OCI-LY1 (cell line): Measurements from ENCODE around the gene RNASE4.

ENCODE experiments used
- H2AFZ ChIP-seq: fragments of 200-600 bp; sonication (generic), shearing (Covaris generic); 2 replicates; pipeline ENCODE4 v1.6.0; 2014; ENCODE audit warnings: antibody characterized with exemption, mild to moderate bottlenecking, low read length
- H3F3A ChIP-seq: fragments of 200-600 bp; sonication (generic), shearing (Covaris generic); 2 replicates; pipeline ENCODE4 v1.6.0; 2014; ENCODE audit warnings: mild to moderate bottlenecking, antibody characterized with exemption, low read length, moderate library complexity; ENCODE audit not compliant: insufficient read depth
- H3K27ac ChIP-seq: fragments of 200-600 bp; sonication (generic); 2 replicates; pipeline ENCODE4 v1.5.1; 2014; ENCODE audit warnings: low read length, mixed run types, mild to moderate bottlenecking, low read depth; ENCODE audit not compliant: poor library complexity, severe bottlenecking
- H3K27me3 ChIP-seq: fragments of 200-600 bp; sonication (generic); 2 replicates; pipeline ENCODE4 v1.6.0; 2014; ENCODE audit warnings: antibody characterized with exemption, mild to moderate bottlenecking, low read length, moderate library complexity; ENCODE audit not compliant: insufficient read depth
- H3K36me3 ChIP-seq: fragments of 200-600 bp; sonication (generic); 2 replicates; pipeline ENCODE4 v1.6.1; 2014; ENCODE audit warnings: mild to moderate bottlenecking, antibody characterized with exemption, low read length, moderate library complexity, mixed read lengths; ENCODE audit not compliant: insufficient read depth
- H3K4me1 ChIP-seq: fragments of 200-600 bp; sonication (generic); 2 replicates; pipeline ENCODE4 v1.5.1; 2014; ENCODE audit warnings: mild to moderate bottlenecking, low read length, moderate library complexity; ENCODE audit not compliant: insufficient read depth, severe bottlenecking
- H3K4me2 ChIP-seq: fragments of 200-600 bp; sonication (generic), shearing (Covaris generic); 2 replicates; pipeline ENCODE4 v1.6.1; 2014; ENCODE audit warnings: low read length
- H3K4me3 ChIP-seq: fragments of 200-600 bp; sonication (generic); 2 replicates; pipeline ENCODE4 v1.5.1; 2014; ENCODE audit warnings: low read length, low read depth, mild to moderate bottlenecking, mixed read lengths; ENCODE audit not compliant: poor library complexity, severe bottlenecking
- H3K79me2 ChIP-seq: fragments of 200-600 bp; shearing (Covaris generic); 2 replicates; pipeline ENCODE4 v1.6.1; 2016; ENCODE audit warnings: mixed run types, low read length, mixed read lengths; ENCODE audit not compliant: insufficient read depth
- H3K9ac ChIP-seq: fragments of 200-600 bp; sonication (generic), shearing (Covaris generic); 2 replicates; pipeline ENCODE4 v1.6.1; 2014; ENCODE audit warnings: mild to moderate bottlenecking, low read length, mixed read lengths
- H3K9me2 ChIP-seq: fragments of 200-600 bp; sonication (generic), shearing (Covaris generic); 2 replicates; pipeline ENCODE4 v1.6.1; 2014; ENCODE audit warnings: low read depth, mild to moderate bottlenecking, low read length, mixed read lengths
- H3K9me3 ChIP-seq: fragments of 200-600 bp; shearing (Covaris generic); 2 replicates; pipeline ENCODE4 v1.6.1; 2014; ENCODE audit warnings: low read length, mixed read lengths
- H4K20me1 ChIP-seq: fragments of 200-600 bp; sonication (generic), shearing (Covaris generic); 2 replicates; pipeline ENCODE4 v1.6.0; 2016; ENCODE audit warnings: mild to moderate bottlenecking, low read length; ENCODE audit not compliant: insufficient read depth
- CTCF ChIP-seq: fragments of 200-600 bp; sonication (generic), shearing (Covaris generic); IDR thresholded peaks from 2 replicates; pipeline ENCODE4 v1.5.1; 2017; ENCODE audit warnings: mild to moderate bottlenecking, antibody characterized with exemption, low read length, moderate library complexity, mixed read lengths
- EZH2 ChIP-seq: fragments of 200-600 bp; sonication (generic), shearing (Covaris generic); IDR thresholded peaks from 2 replicates; pipeline ENCODE4 v1.8.0; 2017; ENCODE audit warnings: borderline replicate concordance, mixed run types, mild to moderate bottlenecking, antibody characterized with exemption, low read length, moderate library complexity, mixed read lengths

The RNASE4 gene

GRCh38 chr14:20714593-20715250, 30.4 kb downstream of the RNASE4 start:
- H3K79me2 ChIP-seq: no peaks in the 10 kb centered on the region
- H3K36me3 ChIP-seq: no peaks in the 10 kb centered on the region
- H3K27ac ChIP-seq: no peak overlapping the region
- no peaks in the 10 kb centered on the region for H3K4me1 ChIP-seq
- H3K9me2 ChIP-seq: no peaks in the 10 kb centered on the region
- H3K4me3 ChIP-seq: no peak overlapping the region
- H2AFZ ChIP-seq: no peak overlapping the region
- H4K20me1 ChIP-seq: no peaks in the 10 kb centered on the region
- no peak overlapping the region for H3K4me2 ChIP-seq
- no peaks in the 10 kb centered on the region for H3K27me3 ChIP-seq
- no peak overlapping the region for H3K9ac ChIP-seq
- TF ChIP-seq EZH2 (no peak), CTCF (no peak)
- no peaks in the 10 kb centered on the region for H3K9me3 ChIP-seq
- no peaks in the 10 kb centered on the region for H3F3A ChIP-seq

- Histone ChIP-seq H3K4me1 (no peaks in the 10 kb centered on the region), H3K27me3 (0 out of 2 replicates have a peak, but pooled peaks cover 7% of the 10 kb centered on the region), H2AFZ (no peak overlapping the region), H3K4me2 (no peak overlapping the region), H3K36me3 (no peaks in the 10 kb centered on the region), H3K79me2 (no peaks in the 10 kb centered on the region), H4K20me1 (no peaks in the 10 kb centered on the region), H3F3A (no peaks in the 10 kb centered on the region), H3K4me3 (no peak overlapping the region), H3K9me2 (no peaks in the 10 kb centered on the region), H3K9ac (no peak overlapping the region), H3K9me3 (no peaks in the 10 kb centered on the region), H3K27ac (no peak overlapping the region)
- TF ChIP-seq EZH2: no peak
- TF ChIP-seq CTCF: no peak
Measured at GRCh38 chr14:20719777-20720176, 35.4 kb downstream of the RNASE4 start.

GRCh38 chr14:20720741-20721140, 36.4 kb downstream of the RNASE4 start:
- no peaks in the 10 kb centered on the region for H3F3A ChIP-seq
- no peak overlapping the region for H3K9ac ChIP-seq
- no peaks in the 10 kb centered on the region for H4K20me1 ChIP-seq
- no peaks in the 10 kb centered on the region for H3K36me3 ChIP-seq
- no peak overlapping the region for H3K27ac ChIP-seq
- no peak overlapping the region for H3K4me2 ChIP-seq
- H3K9me3 ChIP-seq: no peaks in the 10 kb centered on the region
- TF ChIP-seq CTCF: no peak
- no peak for TF ChIP-seq EZH2
- no peak overlapping the region for H3K4me3 ChIP-seq
- no peaks in the 10 kb centered on the region for H3K9me2 ChIP-seq
- H3K4me1 ChIP-seq: no peaks in the 10 kb centered on the region
- H3K27me3 ChIP-seq: 0 out of 2 replicates have a peak, but pooled peaks cover 10% of the 10 kb centered on the region
- H3K79me2 ChIP-seq: no peaks in the 10 kb centered on the region
- no peak overlapping the region for H2AFZ ChIP-seq
